ENCODE data around the gene FASTKD3. TPM values are rescaled to one million over a fixed set of nuclear protein-coding genes. Genes with fewer than 3 reads are reported as not detected.
"Not testable (repeated sequence)": the region's sequence is repeated elsewhere in the genome, so short reads cannot be mapped to it uniquely, and the experiment has no call there.

Gene FASTKD3
- polyA plus RNA-seq, 3 donors = 7.2 to 15.5 (median 10.7) TPM

DNA sequence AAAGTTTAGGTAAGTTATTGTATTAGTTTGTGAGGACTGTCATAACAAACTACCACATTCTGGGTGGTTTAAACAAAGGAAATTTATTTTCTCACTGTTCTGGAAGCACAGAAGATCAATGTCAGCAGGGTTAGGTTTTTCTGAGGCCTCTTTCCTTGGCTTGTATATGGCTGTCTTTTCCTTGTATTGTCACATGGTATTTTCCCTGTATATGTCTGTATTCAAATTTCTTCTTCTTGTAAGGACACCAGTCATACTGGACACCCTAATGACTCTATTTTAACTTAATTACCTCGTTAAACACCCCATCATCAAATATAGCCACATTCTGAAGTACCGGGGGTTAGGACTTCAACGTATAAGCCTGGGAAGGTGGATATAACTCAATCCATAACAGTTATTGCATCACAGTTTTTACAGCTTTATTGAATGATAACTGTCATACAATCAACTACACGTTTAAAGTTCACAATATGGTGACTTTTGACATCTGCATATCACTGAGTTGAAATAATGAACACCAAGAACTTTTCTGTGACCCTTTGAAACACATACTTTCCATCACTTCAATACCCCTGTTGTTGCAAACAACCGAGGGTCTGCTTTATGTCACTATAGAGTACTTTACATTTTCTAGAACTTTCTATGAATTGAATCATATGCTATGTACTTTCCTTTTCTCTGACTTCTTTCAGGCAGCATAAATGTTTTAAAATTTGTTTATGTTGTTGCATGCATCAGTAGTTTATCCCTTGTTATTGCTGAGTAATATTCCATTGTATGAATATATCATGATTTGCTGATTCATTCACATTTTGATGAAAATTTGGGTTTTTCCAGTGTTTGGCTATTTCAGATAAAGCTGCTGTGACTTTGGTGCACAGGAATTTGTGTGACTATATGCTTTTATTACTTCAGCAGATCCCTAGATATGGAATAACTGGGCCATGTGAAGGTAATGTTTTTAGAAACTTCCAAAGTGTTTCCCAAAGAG, 48.6 kb upstream of the FASTKD3 start:
- WGBS (ENCODE audit: insufficient coverage) = no CpG with 5 or more reads among the region's 5 CpGs
- H3K9me3 ChIP-seq (replicated peaks in 1 of 2; ENCODE audit: control insufficient read depth in 1 of 2, insufficient read depth in 1 of 2, low read length in 2 of 2) = peaks cover 4 to 6% of the 10 kb centered on the region in 2 donors
- peaks cover 3 to 13% (median 11%) of the 10 kb centered on the region in 7 donors for H3K9me3 Mint-ChIP-seq
- H3K79me2 ChIP-seq (ENCODE audit: insufficient read depth, low read length) = no peaks in the 10 kb centered on the region
- peaks cover 0 to 3% of the 10 kb centered on the region in 2 donors for H3K27me3 ChIP-seq (ENCODE audit: control insufficient read depth in 2 of 2, insufficient read depth in 2 of 2, low read length in 2 of 2)
- H3K4me1 ChIP-seq (ENCODE audit: control insufficient read depth in 1 of 2, insufficient read depth in 2 of 2, low read length in 2 of 2) = no peaks in the 10 kb centered on the region
- H2AFZ ChIP-seq (ENCODE audit: insufficient read depth, low read depth, low read length, poor library complexity, severe bottlenecking) = no peak overlapping the region
- intact Hi-C loops (cut with micrococcal nuclease) = no loop called here
- no peak overlapping the region for H3K4me3 ChIP-seq (replicated peaks in 1 of 3; ENCODE audit: low read depth in 2 of 3, low read length in 3 of 3)
- no peak overlapping the region for H3K9ac ChIP-seq (ENCODE audit: insufficient read depth, low read length, poor library complexity, severe bottlenecking)
- TF ChIP-seq, protein P1, sequence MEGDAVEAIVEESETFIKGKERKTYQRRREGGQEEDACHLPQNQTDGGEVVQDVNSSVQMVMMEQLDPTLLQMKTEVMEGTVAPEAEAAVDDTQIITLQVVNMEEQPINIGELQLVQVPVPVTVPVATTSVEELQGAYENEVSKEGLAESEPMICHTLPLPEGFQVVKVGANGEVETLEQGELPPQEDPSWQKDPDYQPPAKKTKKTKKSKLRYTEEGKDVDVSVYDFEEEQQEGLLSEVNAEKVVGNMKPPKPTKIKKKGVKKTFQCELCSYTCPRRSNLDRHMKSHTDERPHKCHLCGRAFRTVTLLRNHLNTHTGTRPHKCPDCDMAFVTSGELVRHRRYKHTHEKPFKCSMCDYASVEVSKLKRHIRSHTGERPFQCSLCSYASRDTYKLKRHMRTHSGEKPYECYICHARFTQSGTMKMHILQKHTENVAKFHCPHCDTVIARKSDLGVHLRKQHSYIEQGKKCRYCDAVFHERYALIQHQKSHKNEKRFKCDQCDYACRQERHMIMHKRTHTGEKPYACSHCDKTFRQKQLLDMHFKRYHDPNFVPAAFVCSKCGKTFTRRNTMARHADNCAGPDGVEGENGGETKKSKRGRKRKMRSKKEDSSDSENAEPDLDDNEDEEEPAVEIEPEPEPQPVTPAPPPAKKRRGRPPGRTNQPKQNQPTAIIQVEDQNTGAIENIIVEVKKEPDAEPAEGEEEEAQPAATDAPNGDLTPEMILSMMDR (IDR thresholded peaks at IDR 0.05) = no peak
- no peak for DNase-seq
- peaks cover 4 to 8% (median 7%) of the 10 kb centered on the region in 3 donors for H3K27me3 Mint-ChIP-seq (ENCODE audit: low read depth in 3 of 3)
- no peak overlapping the region for H3K4me3 Mint-ChIP-seq
- H3K4me2 ChIP-seq (replicated peaks; ENCODE audit: extremely low read depth, low read length, poor library complexity, severe bottlenecking) = no peak overlapping the region
- no peak overlapping the region for H3K27ac ChIP-seq (ENCODE audit: low read depth in 1 of 2, low read length in 2 of 2)
- H4K20me1 ChIP-seq (ENCODE audit: insufficient read depth, low read length) = no peaks in the 10 kb centered on the region
- no peaks in the 10 kb centered on the region for H3K36me3 ChIP-seq (replicated peaks in 1 of 2; ENCODE audit: control insufficient read depth in 1 of 2, insufficient read depth in 2 of 2, low read length in 2 of 2)
- H3K27ac Mint-ChIP-seq = no peak overlapping the region
- no peaks in the 10 kb centered on the region for H3K36me3 Mint-ChIP-seq
- no peaks in the 10 kb centered on the region for H3K4me1 Mint-ChIP-seq

DNA sequence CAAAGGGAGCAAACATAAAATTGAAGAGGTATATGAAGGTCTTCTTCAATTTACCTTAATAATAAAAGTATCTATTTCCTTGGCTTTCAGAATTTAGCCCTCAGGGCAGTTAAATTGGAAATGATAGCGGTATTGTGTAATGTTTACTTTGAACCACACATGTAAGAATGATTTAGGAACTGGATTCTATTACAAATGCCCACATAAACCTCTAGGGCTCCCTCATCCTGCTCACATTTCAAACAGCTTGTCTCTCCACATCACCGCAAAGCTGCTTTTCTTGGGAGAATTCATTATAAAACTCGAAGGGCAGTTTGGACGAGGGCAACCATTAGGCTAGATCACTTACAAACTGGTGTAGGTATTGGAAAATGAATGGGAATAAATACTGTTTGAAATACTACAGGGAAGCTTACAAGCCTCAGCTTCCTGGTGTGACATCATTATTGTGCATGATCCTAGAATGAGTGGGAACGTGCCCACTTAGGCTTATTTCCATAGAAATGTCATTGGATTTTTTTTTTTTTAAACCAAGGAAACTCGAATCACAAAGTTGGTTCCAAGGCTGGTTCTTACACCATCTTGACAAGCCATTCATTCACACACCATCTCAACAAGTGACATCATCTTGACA, 47.5 kb upstream of the FASTKD3 start:
- no peaks in the 10 kb centered on the region for H3K36me3 Mint-ChIP-seq
- H3K27me3 Mint-ChIP-seq (ENCODE audit: low read depth in 3 of 3) = peaks cover 0 to 5% (median 4%) of the 10 kb centered on the region in 3 donors
- H3K4me3 Mint-ChIP-seq = no peak overlapping the region
- intact Hi-C loops (cut with micrococcal nuclease) = no loop called here
- no peak for DNase-seq
- H4K20me1 ChIP-seq (ENCODE audit: insufficient read depth, low read length) = no peaks in the 10 kb centered on the region
- H3K9ac ChIP-seq (ENCODE audit: insufficient read depth, low read length, poor library complexity, severe bottlenecking) = no peak overlapping the region
- H3K36me3 ChIP-seq (replicated peaks in 1 of 2; ENCODE audit: control insufficient read depth in 1 of 2, insufficient read depth in 2 of 2, low read length in 2 of 2) = no peaks in the 10 kb centered on the region
- no peaks in the 10 kb centered on the region for H3K4me1 ChIP-seq (ENCODE audit: control insufficient read depth in 1 of 2, insufficient read depth in 2 of 2, low read length in 2 of 2)
- TF ChIP-seq, protein P1 (IDR thresholded peaks at IDR 0.05) = no peak
- no peak overlapping the region for H3K27ac ChIP-seq (ENCODE audit: low read depth in 1 of 2, low read length in 2 of 2)
- no peaks in the 10 kb centered on the region for H3K79me2 ChIP-seq (ENCODE audit: insufficient read depth, low read length)
- H3K4me3 ChIP-seq (replicated peaks in 1 of 3; ENCODE audit: low read depth in 2 of 3, low read length in 3 of 3) = no peak overlapping the region
- H3K4me2 ChIP-seq (replicated peaks; ENCODE audit: extremely low read depth, low read length, poor library complexity, severe bottlenecking) = no peak overlapping the region
- no peak overlapping the region for H2AFZ ChIP-seq (ENCODE audit: insufficient read depth, low read depth, low read length, poor library complexity, severe bottlenecking)
- no peaks in the 10 kb centered on the region for H3K4me1 Mint-ChIP-seq
- H3K27me3 ChIP-seq (ENCODE audit: control insufficient read depth in 2 of 2, insufficient read depth in 2 of 2, low read length in 2 of 2) = peaks cover 0 to 3% of the 10 kb centered on the region in 2 donors
- H3K27ac Mint-ChIP-seq = no peak overlapping the region
- WGBS (ENCODE audit: insufficient coverage) = 100% methylated on average over 3 of the region's 6 CpGs
- H3K9me3 ChIP-seq (replicated peaks in 1 of 2; ENCODE audit: control insufficient read depth in 1 of 2, insufficient read depth in 1 of 2, low read length in 2 of 2) = peaks cover 9 to 16% of the 10 kb centered on the region in 2 donors
- peaks cover 7 to 22% (median 14%) of the 10 kb centered on the region in 7 donors for H3K9me3 Mint-ChIP-seq

- WGBS (ENCODE audit: insufficient coverage) = 93% methylated on average over 2 of the region's 3 CpGs
- H3K4me3 Mint-ChIP-seq; H3K27ac Mint-ChIP-seq; H2AFZ ChIP-seq (ENCODE audit: insufficient read depth, low read depth, low read length, poor library complexity, severe bottlenecking); intact Hi-C loops (cut with micrococcal nuclease); H3K4me1 Mint-ChIP-seq; H3K4me2 ChIP-seq (replicated peaks; ENCODE audit: extremely low read depth, low read length, poor library complexity, severe bottlenecking); H3K9ac ChIP-seq (ENCODE audit: insufficient read depth, low read length, poor library complexity, severe bottlenecking); H4K20me1 ChIP-seq (ENCODE audit: insufficient read depth, low read length); H3K4me3 ChIP-seq (replicated peaks in 1 of 3; ENCODE audit: low read depth in 2 of 3, low read length in 3 of 3); H3K4me1 ChIP-seq (ENCODE audit: control insufficient read depth in 1 of 2, insufficient read depth in 2 of 2, low read length in 2 of 2); H3K79me2 ChIP-seq (ENCODE audit: insufficient read depth, low read length); DNase-seq; H3K27me3 Mint-ChIP-seq (ENCODE audit: low read depth in 3 of 3); H3K27ac ChIP-seq (ENCODE audit: low read depth in 1 of 2, low read length in 2 of 2); H3K27me3 ChIP-seq (ENCODE audit: control insufficient read depth in 2 of 2, insufficient read depth in 2 of 2, low read length in 2 of 2): not testable (repeated sequence)
- Histone ChIP-seq H3K36me3 (replicated peaks in 1 of 2; ENCODE audit: control insufficient read depth in 1 of 2, insufficient read depth in 2 of 2, low read length in 2 of 2) (peaks cover 3 to 20% of the 10 kb centered on the region in 2 donors), H3K9me3 (replicated peaks in 1 of 2; ENCODE audit: control insufficient read depth in 1 of 2, insufficient read depth in 1 of 2, low read length in 2 of 2) (peaks cover 9 to 32% of the 10 kb centered on the region in 2 donors)
- H3K9me3 Mint-ChIP-seq = peaks cover 14 to 39% (median 29%) of the 10 kb centered on the region in 7 donors
- H3K36me3 Mint-ChIP-seq = peaks cover 19 to 26% of the 10 kb centered on the region in 2 donors
These were observed 42.6 kb upstream of the FASTKD3 start for GRCh38 chr5:7911429-7911771.
